RWPE1 (cell line): ENCODE measurements around the gene STX5.

ENCODE experiments used
- CTCF ChIA-PET: fragments of 350-600 bp; sonication (Branson Sonifier 250); formaldehyde crosslinking; extraction: SDS; loops from one replicate; lab custom pipeline; 2021; lab: Yijun Ruan, JAX
- POLR2A ChIA-PET: fragments of 400-600 bp; formaldehyde crosslinking; extraction: SDS; loops from one replicate; lab custom pipeline; 2020; ENCODE audit warnings: antibody characterized with exemption; ENCODE audit not compliant: low non-redundant PET; lab: Yijun Ruan, JAX
- DNase-seq: peaks from one replicate; pipeline ENCODE4 v3.0.0; 2012; ENCODE audit warnings: low spot score
- H3K27ac ChIP-seq: fragments of 450-650 bp; 2 replicates; pipeline ENCODE4 v1.5.1; 2017
- TF ChIP-seq, protein P1 (sequence below): fragments of 450-650 bp; conservative IDR thresholded peaks from 2 replicates; pipeline ENCODE4 v1.5.1; 2017; ENCODE audit warnings: low read depth, mild to moderate bottlenecking

Gene STX5

DNA sequence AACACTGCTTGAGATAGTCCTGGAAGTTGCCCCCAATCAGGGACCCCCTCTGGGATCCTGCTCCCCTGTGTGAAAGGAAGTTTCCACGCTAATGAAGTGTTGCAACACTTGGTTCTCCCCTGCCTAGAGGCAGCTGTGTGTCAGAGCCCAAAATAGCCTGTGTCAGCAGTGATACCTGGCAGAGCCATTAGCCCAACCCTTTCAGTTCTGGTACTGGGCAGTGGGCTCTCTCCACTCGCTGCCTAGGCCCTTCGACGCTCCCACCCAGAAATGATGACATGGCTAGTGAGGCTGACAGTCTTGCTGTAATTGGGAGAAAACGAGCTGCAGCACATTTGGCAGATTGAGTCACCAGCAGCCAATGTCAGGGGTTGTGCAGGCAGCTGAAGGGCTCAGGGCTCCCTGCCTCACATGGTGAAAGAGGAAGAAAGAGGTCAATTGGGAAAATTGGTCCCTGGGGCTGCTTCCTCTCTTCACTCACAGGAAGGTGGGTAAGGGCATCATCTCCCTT, 25.2 kb downstream of the STX5 start:
- TF ChIP-seq, protein P1, sequence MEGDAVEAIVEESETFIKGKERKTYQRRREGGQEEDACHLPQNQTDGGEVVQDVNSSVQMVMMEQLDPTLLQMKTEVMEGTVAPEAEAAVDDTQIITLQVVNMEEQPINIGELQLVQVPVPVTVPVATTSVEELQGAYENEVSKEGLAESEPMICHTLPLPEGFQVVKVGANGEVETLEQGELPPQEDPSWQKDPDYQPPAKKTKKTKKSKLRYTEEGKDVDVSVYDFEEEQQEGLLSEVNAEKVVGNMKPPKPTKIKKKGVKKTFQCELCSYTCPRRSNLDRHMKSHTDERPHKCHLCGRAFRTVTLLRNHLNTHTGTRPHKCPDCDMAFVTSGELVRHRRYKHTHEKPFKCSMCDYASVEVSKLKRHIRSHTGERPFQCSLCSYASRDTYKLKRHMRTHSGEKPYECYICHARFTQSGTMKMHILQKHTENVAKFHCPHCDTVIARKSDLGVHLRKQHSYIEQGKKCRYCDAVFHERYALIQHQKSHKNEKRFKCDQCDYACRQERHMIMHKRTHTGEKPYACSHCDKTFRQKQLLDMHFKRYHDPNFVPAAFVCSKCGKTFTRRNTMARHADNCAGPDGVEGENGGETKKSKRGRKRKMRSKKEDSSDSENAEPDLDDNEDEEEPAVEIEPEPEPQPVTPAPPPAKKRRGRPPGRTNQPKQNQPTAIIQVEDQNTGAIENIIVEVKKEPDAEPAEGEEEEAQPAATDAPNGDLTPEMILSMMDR: no peak
- CTCF ChIA-PET: interaction anchor here (0.5 to 0.7 kb wide), 3 partner anchors 9 to 215 kb away, joined by 3 to 4 read pairs (median 3); partner anchors contain the start of gene TUT1
- POLR2A ChIA-PET: interaction anchor here (1.2 kb wide), 1 partner anchor 35 kb away, joined by 3 read pairs; no protein-coding TSS in a partner anchor
- DNase-seq: no peak
- peak overlapping the region; percentile 82 for H3K27ac ChIP-seq

DNA sequence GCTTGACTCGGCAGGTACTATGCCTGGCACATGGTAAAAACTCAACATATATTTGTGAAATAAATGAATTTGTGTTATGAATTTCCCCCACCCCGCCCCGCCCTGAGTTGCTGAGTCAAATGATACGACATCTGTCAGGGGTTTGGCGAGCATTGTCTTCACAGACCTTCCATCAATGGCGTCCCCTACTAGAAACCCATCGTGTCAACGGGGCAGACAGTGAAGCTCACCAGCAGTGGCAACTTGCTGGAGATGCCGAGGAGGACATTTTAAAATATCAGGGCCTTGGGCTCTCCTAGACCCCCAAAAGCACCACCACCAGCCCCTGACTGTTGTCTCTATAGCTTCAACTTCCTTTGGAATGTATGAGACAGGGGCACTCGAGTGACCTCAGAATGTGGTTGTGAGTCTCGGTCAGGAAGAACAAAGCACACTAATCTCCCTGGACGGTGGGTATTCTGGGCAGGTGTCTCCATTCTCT, 25.9 kb downstream of the STX5 start:
- ChIA-PET CTCF (no interaction called here), POLR2A (interaction anchor here (0.7 to 1.2 kb wide), 2 partner anchors 35 to 1437 kb away, joined by 3 read pairs; no protein-coding TSS in a partner anchor)
- DNase-seq: no peak
- TF ChIP-seq, protein P1: no peak
- peak overlapping the region; percentile 82 for H3K27ac ChIP-seq

DNA sequence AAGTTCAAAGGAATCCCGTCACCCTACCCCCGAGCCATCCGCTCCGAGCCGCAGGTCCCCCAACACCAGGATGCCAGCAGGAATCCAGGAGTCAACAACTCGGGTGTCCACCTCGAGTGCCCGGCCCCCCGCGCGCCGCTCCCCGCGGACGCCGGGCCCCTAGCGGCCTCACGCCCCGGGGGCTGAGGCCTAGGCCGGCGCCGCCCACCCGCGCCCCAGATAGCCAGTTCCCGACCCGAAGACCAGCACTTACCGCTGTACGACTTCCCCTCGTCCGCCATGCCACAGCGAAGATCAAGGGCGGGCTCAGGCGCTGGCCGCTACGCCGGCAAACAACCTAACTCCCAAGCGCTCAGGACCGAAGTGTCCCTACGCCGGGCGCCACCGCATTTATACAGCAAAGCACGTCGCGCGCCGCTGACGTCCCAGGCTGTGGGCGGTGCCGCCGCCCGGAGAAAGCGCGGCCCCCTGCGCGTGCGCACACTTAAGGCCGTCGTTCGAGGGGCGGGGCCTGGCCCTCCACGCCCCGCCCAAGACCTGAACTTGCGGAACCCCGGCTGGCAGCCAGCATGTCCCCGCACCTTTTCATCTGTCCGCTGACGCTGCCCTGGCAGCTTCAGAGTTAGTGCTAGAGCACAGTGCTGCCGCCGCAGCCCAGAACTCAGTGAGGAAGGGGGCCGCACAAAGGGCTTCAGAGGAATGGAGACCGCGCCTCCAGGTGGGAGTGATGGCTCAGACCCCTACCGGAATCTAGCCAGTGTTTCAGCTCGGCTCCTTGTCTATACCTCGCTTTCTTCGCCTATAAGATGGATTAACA, 26.6 kb downstream of the STX5 start, which contains the start of gene NXF1:
Gene NXF1, minus strand, starts transcription at position 365 of the 817 bp plus-strand sequence. Its CDS starts 84 bp downstream, at position 281.
- POLR2A ChIA-PET: interaction anchor here (0.7 kb wide), 1 partner anchor 1438 kb away, joined by 3 read pairs; no protein-coding TSS in a partner anchor
- peak within 1 kb of the TSS; percentile 82 for H3K27ac ChIP-seq
- peak; percentile 97 for DNase-seq
- CTCF ChIA-PET: interaction anchor here (0.6 kb wide), 1 partner anchor 426 kb away, joined by 4 read pairs; no protein-coding TSS in a partner anchor
- TF ChIP-seq, protein P1: no peak

DNA sequence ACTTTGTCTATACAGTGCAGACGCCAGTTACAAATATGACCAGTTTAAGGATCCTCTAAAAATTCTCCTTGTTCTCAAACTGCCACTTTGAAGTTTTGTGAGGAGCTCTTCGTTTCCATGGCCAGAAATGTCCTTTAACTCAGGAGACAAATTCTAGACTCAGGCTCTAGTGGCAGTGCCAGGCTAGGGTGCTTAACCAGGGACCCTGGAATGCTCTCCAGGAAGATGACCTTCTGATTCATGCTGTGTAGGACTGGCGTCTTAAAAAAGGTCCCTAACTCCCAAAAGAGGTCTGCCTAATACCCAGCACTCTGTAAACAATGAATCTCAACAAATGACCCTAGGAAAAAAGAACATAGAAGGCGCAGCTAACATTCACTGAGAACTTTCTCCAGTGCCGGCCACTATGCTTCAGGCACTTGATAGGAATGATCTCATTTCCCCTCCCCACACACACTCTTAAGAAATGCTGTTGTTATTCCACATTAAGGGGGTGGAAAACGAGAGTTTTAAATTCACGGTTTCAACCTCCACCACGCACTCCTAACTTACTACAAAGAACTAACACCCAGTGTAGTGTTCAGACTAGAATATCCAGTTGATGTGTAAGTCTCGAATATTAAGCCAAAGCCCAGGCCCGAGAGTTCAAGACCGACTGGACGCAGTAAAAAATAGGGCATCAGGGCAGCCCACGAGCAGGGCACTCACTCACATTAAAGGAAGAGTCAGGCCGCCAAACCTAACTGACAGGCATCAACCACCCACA, 27.4 kb downstream of the STX5 start:
- ChIA-PET POLR2A (no interaction called here), CTCF (no interaction called here)
- peak overlapping the region; percentile 82 for H3K27ac ChIP-seq
- TF ChIP-seq, protein P1: no peak
- DNase-seq: no peak

DNA sequence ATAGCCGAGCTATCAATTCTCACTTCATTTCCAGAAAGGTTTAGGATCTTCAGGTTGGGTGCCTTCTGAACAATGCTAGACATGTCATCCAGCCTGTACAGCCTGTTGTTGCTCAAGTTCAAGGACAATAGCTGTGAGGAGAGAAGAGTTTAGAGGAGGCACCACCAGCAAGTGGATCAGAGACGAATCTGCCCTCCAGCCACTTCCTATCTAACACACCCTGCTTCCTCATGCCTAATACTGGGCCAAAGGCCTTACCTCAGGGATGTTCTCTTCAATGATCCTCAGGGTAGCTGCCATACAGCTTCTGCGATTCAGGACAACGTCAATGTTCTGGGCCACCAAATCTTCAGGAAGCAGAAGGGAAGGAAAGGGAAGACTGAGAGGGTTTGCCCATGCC, 30.8 kb downstream of the STX5 start:
- ChIA-PET POLR2A (no interaction called here), CTCF (no interaction called here)
- TF ChIP-seq, protein P1: no peak
- DNase-seq: no peak
- no peak overlapping the region for H3K27ac ChIP-seq

DNA sequence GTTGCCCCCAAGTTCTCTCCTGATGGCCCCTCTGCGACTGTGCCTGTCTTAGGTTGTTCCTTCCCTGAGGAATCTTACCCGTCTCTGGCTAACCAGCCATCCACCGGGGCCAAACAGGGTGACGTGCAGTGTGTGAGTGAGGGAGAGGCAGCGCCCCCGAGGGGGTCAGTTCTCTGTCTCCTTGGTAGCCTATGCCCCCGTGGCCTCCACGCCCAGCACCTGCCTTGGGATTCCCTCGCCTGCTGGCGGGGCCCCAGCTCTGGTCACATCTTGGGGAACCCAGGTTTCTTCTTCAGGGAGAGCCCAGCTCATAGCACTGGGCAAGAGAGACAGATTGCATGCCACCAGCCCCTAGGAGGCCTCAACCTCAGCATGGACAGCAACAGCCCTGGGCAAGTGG, 32.4 kb downstream of the STX5 start:
- peak overlapping the region; percentile 36 for H3K27ac ChIP-seq
- ChIA-PET CTCF (interaction anchor here (0.7 to 1.1 kb wide), 2 partner anchors 13 to 82 kb away, joined by 3 to 5 read pairs; partner anchors contain the start of gene SLC3A2), POLR2A (no interaction called here)
- DNase-seq: no peak
- TF ChIP-seq, protein P1: no peak
